ENCODE results near the gene TRIM71.

- no peak for TF ChIP-seq POLR2A (IDR thresholded peaks at IDR 0.05; ENCODE audit: low read depth, low read length)
- no peak for TF ChIP-seq TAF1 (IDR thresholded peaks at IDR 0.05; ENCODE audit: low read depth, low read length)
- no peak for TF ChIP-seq POLR2AphosphoS5 (IDR thresholded peaks at IDR 0.05; ENCODE audit: low read depth, low read length)
Measured at GRCh38 chr3:32945136-32945535, 127.3 kb downstream of the TRIM71 start.
